Mucosa of descending colon (tissue), 3 donors: Measurements from ENCODE around the gene GADD45B. TPM values are rescaled to one million over a fixed set of nuclear protein-coding genes. Genes with fewer than 3 reads are reported as not detected.
"Not testable (repeated sequence)": the region's sequence is repeated elsewhere in the genome, so short reads cannot be mapped to it uniquely, and the experiment has no call there.

Experiments used
- ATAC-seq: fragments of 200-7000 bp; cut with Tn5 transposase; one replicate; pipeline ENCODE4 v1.9.1; 2020; ENCODE audit warnings: mild to moderate bottlenecking, moderate library complexity
- DNase-seq, 3 donors: peaks; one replicate each; pipeline ENCODE4 v3.0.0-alpha.2; 2020
- H3K36me3 ChIP-seq: fragments of 200-600 bp; one replicate; pipeline ENCODE4 v1.8.0; 2021; ENCODE audit warnings: low read depth, mild to moderate bottlenecking
- H3K4me1 ChIP-seq: fragments of 200-600 bp; one replicate; pipeline ENCODE4 v1.8.0; 2021; ENCODE audit warnings: low read depth, mild to moderate bottlenecking
- H3K4me3 ChIP-seq: fragments of 200-600 bp; one replicate; pipeline ENCODE4 v1.8.0; 2021; ENCODE audit warnings: mild to moderate bottlenecking
- H3K9me3 ChIP-seq: fragments of 200-600 bp; one replicate; pipeline ENCODE4 v1.8.0; 2021; ENCODE audit warnings: mild to moderate bottlenecking
- CTCF ChIP-seq: fragments of 200-600 bp; IDR thresholded peaks from one replicate; pipeline ENCODE4 v1.8.0; 2022; ENCODE audit warnings: antibody characterized with exemption, mild to moderate bottlenecking
- intact Hi-C, 2 donors: fragments of 100-400 bp; cut with DNase I in 1 of 2; cut with micrococcal nuclease in 1 of 2; formaldehyde crosslinking; loops; one replicate each; pipeline versions ENCODE4 v1.11.0 to v1.11.1; 2022; cut with DNase I, micrococcal nuclease
- total RNA-seq, 3 donors: library from RNA; stranded (reverse); fragmentation: NEBNext Ultra II Directional in 2 of 3; extraction: Animal tissue kit (Norgen Biotek cat#: 25700) in 2 of 3; gene quantifications; one replicate each; pipeline versions ENCODE4 v1.2.1 to v1.2.4, GENCODE V29; 2021 to 2023
- donor health status: DM: no; HTN: no; CAD: no; lungs with moderate emphysema.
- donor health status: DM: no; HTN: no; CAD: no.
- donor health status: DM: no; HTN: yes; CAD: no.

GADD45B gene
- total RNA-seq, 3 donors from 2014 or later = 30.6 to 45.5 (median 35.9) TPM

GRCh38 chr19:2512523-2513431 is 36.9 kb downstream of the GADD45B start:
- intact Hi-C loops = no loop called here
- DNase-seq (no peak), ATAC-seq (no peak)
- Histone ChIP-seq H3K4me3 (no peak overlapping the region), H3K36me3 (no peaks in the 10 kb centered on the region), H3K9me3 (no peaks in the 10 kb centered on the region), H3K4me1 (no peaks in the 10 kb centered on the region)
- no peak for TF ChIP-seq CTCF

- DNase-seq (no peak), ATAC-seq (no peak)
- no peak for TF ChIP-seq CTCF
- no peaks in the 10 kb centered on the region for H3K9me3 ChIP-seq
- H3K36me3 ChIP-seq = no peaks in the 10 kb centered on the region
- H3K4me1 ChIP-seq = no peaks in the 10 kb centered on the region
- intact Hi-C loops = no loop called here
- no peak overlapping the region for H3K4me3 ChIP-seq
Measured at GRCh38 chr19:2514981-2515518, 39.1 kb downstream of the GADD45B start.

- H3K9me3 ChIP-seq = no peaks in the 10 kb centered on the region
- ATAC-seq (no peak), DNase-seq (no peak)
- no peak overlapping the region for H3K4me3 ChIP-seq
- no peak for TF ChIP-seq CTCF
- H3K4me1 ChIP-seq = no peaks in the 10 kb centered on the region
- intact Hi-C loops = no loop called here
- H3K36me3 ChIP-seq = no peaks in the 10 kb centered on the region
Measured at GRCh38 chr19:2516727-2517126, 40.8 kb downstream of the GADD45B start.

GRCh38 chr19:2517881-2518601 is 42.1 kb downstream of the GADD45B start:
- DNase-seq (no peak), ATAC-seq (no peak)
- intact Hi-C loops = no loop called here
- no peak for TF ChIP-seq CTCF
- H3K4me1 ChIP-seq = no peaks in the 10 kb centered on the region
- H3K9me3 ChIP-seq = no peaks in the 10 kb centered on the region
- no peak overlapping the region for H3K4me3 ChIP-seq
- H3K36me3 ChIP-seq = no peaks in the 10 kb centered on the region

- ATAC-seq = not testable (repeated sequence)
Measured at GRCh38 chr19:2518856-2519255, 42.9 kb downstream of the GADD45B start.

GRCh38 chr19:2519482-2519881 is 43.6 kb downstream of the GADD45B start:
- ATAC-seq (no peak), DNase-seq (no peak)
- Histone ChIP-seq H3K4me1 (no peaks in the 10 kb centered on the region), H3K4me3 (no peak overlapping the region), H3K36me3 (no peaks in the 10 kb centered on the region), H3K9me3 (no peaks in the 10 kb centered on the region)
- intact Hi-C loops = no loop called here
- TF ChIP-seq CTCF = no peak

More at GRCh38 chr19:2518856-2519255, 42.9 kb downstream of the GADD45B start:
- DNase-seq, H3K4me1 ChIP-seq, H3K4me3 ChIP-seq, intact Hi-C loops, H3K9me3 ChIP-seq, H3K36me3 ChIP-seq: not testable (repeated sequence)
